GM12878 (cell line): ENCODE measurements around the gene MAPK8IP1. TPM values are rescaled to one million over a fixed set of nuclear protein-coding genes. Genes with fewer than 3 reads are reported as not detected.

Experiments
- ATAC-seq: fragments of 200-7000 bp; cut with Tn5 transposase; 3 replicates; pipeline ENCODE4 v1.9.1; 2020; ENCODE audit warnings: mild to moderate bottlenecking, moderate library complexity
- BruUV-seq: library from RNA; stranded (reverse); fragments of 400-500 nt; replicated peaks from 2 replicates; lab custom pipeline; 2021; lab: Mats Ljungman, UMichigan
- CTCF ChIA-PET: fragments of 300-600 bp; sonication (Branson Sonifier 250); formaldehyde crosslinking; extraction: SDS; loops from one replicate; lab custom pipeline; 2021; ENCODE audit warnings: inconsistent platforms; lab: Yijun Ruan, JAX
- POLR2A ChIA-PET: fragments of 350-600 bp; formaldehyde crosslinking; extraction: SDS; loops from one replicate; lab custom pipeline; 2021; ENCODE audit warnings: inconsistent platforms; lab: Charles Lee
- RAD21 ChIA-PET: fragments of 300-600 bp; sonication (Branson Sonifier 250); formaldehyde crosslinking; loops from one replicate; lab custom pipeline; 2023; ENCODE audit warnings: antibody characterized with exemption; ENCODE audit not compliant: unreplicated experiment; lab: Charles Lee
- SMC1A ChIA-PET: fragments of 300-600 bp; sonication (Branson Sonifier 250); formaldehyde crosslinking; loops from one replicate; lab custom pipeline; 2023; ENCODE audit not compliant: unreplicated experiment, uncharacterized antibody; lab: Charles Lee
- DNase-seq: peaks from one replicate; pipeline ENCODE4 v3.0.0-alpha.2; 2011; ENCODE audit warnings: low read depth, low spot score
- FAIRE-seq: peaks from 3 replicates; lab custom pipeline; 2011; peaks lifted over from hg19 to GRCh38; lab: Jason Lieb, UNC
- H2AFZ ChIP-seq: 2 replicates; pipeline ENCODE4 v1.6.0; 2011; ENCODE audit warnings: low read depth, low read length, control low read depth; ENCODE audit not compliant: control insufficient read depth
- H3K27ac ChIP-seq: 2 replicates; pipeline ENCODE4 v1.5.1; 2011; ENCODE audit warnings: control low read depth; ENCODE audit not compliant: control insufficient read depth, insufficient read depth
- H3K27me3 ChIP-seq, 2 experiments: replicated peaks in 1 of 2; 2 replicates each; pipeline versions ENCODE4 v1.6.0 to v1.6.1; 2011; ENCODE audit warnings: low read length in 1 of 2; ENCODE audit not compliant: control insufficient read depth in 2 of 2, insufficient read depth in 2 of 2
- H3K36me3 ChIP-seq, 2 experiments: 2 replicates each; pipeline ENCODE4 v1.5.1; 2011; ENCODE audit warnings: low read length in 1 of 2; ENCODE audit not compliant: control insufficient read depth in 2 of 2, insufficient read depth in 2 of 2
- H3K4me1 ChIP-seq: 2 replicates; pipeline ENCODE4 v1.6.1; 2011; ENCODE audit warnings: mild to moderate bottlenecking, low read length, moderate library complexity, mixed read lengths; ENCODE audit not compliant: control insufficient read depth, insufficient read depth
- H3K4me2 ChIP-seq: 2 replicates; pipeline ENCODE4 v1.6.0; 2011; ENCODE audit warnings: control low read depth; ENCODE audit not compliant: control insufficient read depth, insufficient read depth
- H3K4me3 ChIP-seq: fragments of 200-600 bp; sonication (generic); 2 replicates; pipeline ENCODE4 v1.5.1; 2016
- H3K79me2 ChIP-seq: 2 replicates; pipeline ENCODE4 v1.6.0; 2011; ENCODE audit warnings: low read length; ENCODE audit not compliant: control insufficient read depth, insufficient read depth
- H3K9ac ChIP-seq: 2 replicates; pipeline ENCODE4 v1.8.0; 2011; ENCODE audit warnings: low read length, control low read depth, mixed read lengths; ENCODE audit not compliant: control insufficient read depth, insufficient read depth
- H3K9me3 ChIP-seq: replicated peaks from 3 replicates; pipeline ENCODE4 v1.5.1; 2011; ENCODE audit warnings: mild to moderate bottlenecking, low read length; ENCODE audit not compliant: control insufficient read depth, insufficient read depth
- H4K20me1 ChIP-seq: 2 replicates; pipeline ENCODE4 v1.6.0; 2011; ENCODE audit not compliant: control insufficient read depth, insufficient read depth
- BHLHE40 ChIP-seq, 2 experiments: fragments of 450-650 bp in 1 of 2; IDR thresholded peaks; 2 replicates each; pipeline ENCODE4 v1.6.1; 2011 to 2017; ENCODE audit warnings: low read depth in 2 of 2, borderline replicate concordance in 1 of 2, improper control_type of control experiment in 1 of 2, low read length in 1 of 2, mild to moderate bottlenecking in 1 of 2
- BRCA1 ChIP-seq: IDR thresholded peaks from 2 replicates; pipeline ENCODE4 v1.6.1; 2011; ENCODE audit warnings: low read depth, low read length, improper control_type of control experiment
- CHD4 ChIP-seq: fragments of 200-600 bp; sonication (generic); IDR thresholded peaks from 2 replicates; pipeline ENCODE4 v1.6.1; 2016; ENCODE audit warnings: mild to moderate bottlenecking
- HDAC2 ChIP-seq: fragments of 200-600 bp; sonication (generic); IDR thresholded peaks from 2 replicates; pipeline ENCODE4 v1.6.1; 2017
- HDGF ChIP-seq: fragments of 450-650 bp; IDR thresholded peaks from 2 replicates; pipeline ENCODE4 v1.6.1; 2016; ENCODE audit warnings: antibody characterized with exemption
- IKZF2 ChIP-seq, 2 experiments: fragments of 450-650 bp; IDR thresholded peaks; 2 replicates each; pipeline ENCODE4 v1.6.1; 2017; ENCODE audit warnings: mild to moderate bottlenecking in 2 of 2, moderate library complexity in 2 of 2
- JUNB ChIP-seq: IDR thresholded peaks from 2 replicates; pipeline ENCODE4 v1.6.1; 2016; ENCODE audit warnings: antibody characterized with exemption, mild to moderate bottlenecking
- NR2C2 ChIP-seq: IDR thresholded peaks from 2 replicates; pipeline ENCODE4 v1.6.1; 2011; ENCODE audit warnings: borderline replicate concordance, low read depth; ENCODE audit not compliant: control insufficient read depth, insufficient read length
- SMC3 ChIP-seq: IDR thresholded peaks from 2 replicates; pipeline ENCODE4 v1.6.1; 2011; ENCODE audit warnings: low read length, improper control_type of control experiment, borderline replicate concordance
- TARDBP ChIP-seq: IDR thresholded peaks from 2 replicates; pipeline ENCODE4 v1.6.1; 2016; ENCODE audit warnings: borderline replicate concordance
- ZNF24 ChIP-seq: fragments of 450-650 bp; IDR thresholded peaks from 2 replicates; pipeline ENCODE4 v1.6.1; 2017; ENCODE audit warnings: antibody characterized with exemption, mild to moderate bottlenecking
- WGBS: methylation state at CpG from one replicate; pipeline ENCODE4 v1.1.6; 2016; ENCODE audit warnings: low lambda C conversion rate; ENCODE audit not compliant: insufficient replicate concordance, insufficient coverage; ENCODE audit errors: missing lambda C conversion rate; 5-methylcytosine and 5-hydroxymethylcytosine counted together
- in situ Hi-C: fragments of 300-500 bp; cut with MboI; formaldehyde crosslinking; loops from 9 replicates; pipeline ENCODE4 v1.14.3; 2018; ENCODE audit warnings: mixed read lengths
- intact Hi-C: fragments of 100-400 bp; cut with micrococcal nuclease; formaldehyde crosslinking; loops from one replicate; pipeline ENCODE4 v1.14.2; 2022; ENCODE audit not compliant: unreplicated experiment
- polyA plus RNA-seq, 11 experiments: library from polyadenylated mRNA; depleted of rRNA in 4 of 11; unstranded in 6 of 11; stranded (reverse) in 5 of 11; fragments of >200 nt; fragmentation: Nextera tagmentation in 4 of 11; fragmentation: Illumina TruSeq in 1 of 11; extraction: Ambion mirVana in 4 of 11; extraction: Trizol in 1 of 11; gene quantifications; 1 replicate in 1 of 11; 2 replicates in 10 of 11; pipeline versions ENCODE4 v1.2.1 to v1.2.3, GENCODE V29; 2011 to 2016; ENCODE audit warnings: inconsistent platforms in 2 of 11, missing spikeins in 2 of 11, low read depth in 1 of 11
- total RNA-seq, 4 experiments: library from RNA; depleted of rRNA in 3 of 4; stranded (reverse); fragments of >200 nt in 3 of 4; fragmentation: Illumina TruSeq in 1 of 4; extraction: Trizol in 1 of 4; gene quantifications; 2 replicates each; pipeline versions ENCODE4 v1.2.1 to v1.2.3, GENCODE V29; 2013 to 2021
- TF ChIP-seq, protein P1 (sequence below): fragments of 450-650 bp; formaldehyde crosslinking; IDR thresholded peaks from 2 replicates; pipeline ENCODE4 v1.5.0; 2022; ENCODE audit warnings: mild to moderate bottlenecking, missing genetic modification characterization

MAPK8IP1 gene
- total and polyA plus RNA-seq, 10 of the 15 experiments (the other 5 are each of a cell fraction or from before 2014, with no cell fraction given) = 0.04 to 0.44 (median 0.11) TPM; not detected in 2

DNA sequence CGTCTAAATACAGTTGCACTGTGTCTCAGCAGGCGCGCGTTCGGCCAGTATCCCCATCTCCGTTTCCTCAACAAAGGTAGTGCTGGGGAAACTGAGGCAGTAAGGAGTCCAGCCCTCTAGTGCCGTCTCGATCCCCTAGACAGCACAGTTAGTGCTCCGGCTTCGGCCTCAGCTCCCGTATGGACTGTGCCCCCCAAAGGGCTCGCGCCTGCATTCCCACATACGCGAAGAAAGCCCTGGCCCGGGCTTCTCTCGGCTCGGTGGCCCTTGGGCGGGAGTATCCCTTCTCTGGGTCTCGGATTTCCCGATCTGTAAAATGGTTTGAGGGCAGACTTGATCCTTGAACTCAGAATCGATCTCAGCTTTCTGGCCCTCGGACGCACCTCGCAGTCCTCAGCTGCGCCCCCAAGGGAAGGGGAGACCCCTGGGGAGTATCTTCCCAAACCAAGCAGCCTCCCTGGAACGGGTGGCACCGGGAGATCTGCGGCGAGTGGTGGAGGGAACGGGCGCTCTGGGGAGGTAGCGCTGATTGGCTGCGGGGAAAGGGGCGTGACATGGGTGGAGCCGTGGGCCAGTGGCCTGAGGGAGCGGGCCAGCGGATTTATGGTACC lies 33.0 kb downstream of the MAPK8IP1 start (continued):
- TF ChIP-seq NR2C2 = no peak
- TF ChIP-seq CHD4 = no peak
- TF ChIP-seq ZNF24 = no peak
- TF ChIP-seq TARDBP = no peak

DNA sequence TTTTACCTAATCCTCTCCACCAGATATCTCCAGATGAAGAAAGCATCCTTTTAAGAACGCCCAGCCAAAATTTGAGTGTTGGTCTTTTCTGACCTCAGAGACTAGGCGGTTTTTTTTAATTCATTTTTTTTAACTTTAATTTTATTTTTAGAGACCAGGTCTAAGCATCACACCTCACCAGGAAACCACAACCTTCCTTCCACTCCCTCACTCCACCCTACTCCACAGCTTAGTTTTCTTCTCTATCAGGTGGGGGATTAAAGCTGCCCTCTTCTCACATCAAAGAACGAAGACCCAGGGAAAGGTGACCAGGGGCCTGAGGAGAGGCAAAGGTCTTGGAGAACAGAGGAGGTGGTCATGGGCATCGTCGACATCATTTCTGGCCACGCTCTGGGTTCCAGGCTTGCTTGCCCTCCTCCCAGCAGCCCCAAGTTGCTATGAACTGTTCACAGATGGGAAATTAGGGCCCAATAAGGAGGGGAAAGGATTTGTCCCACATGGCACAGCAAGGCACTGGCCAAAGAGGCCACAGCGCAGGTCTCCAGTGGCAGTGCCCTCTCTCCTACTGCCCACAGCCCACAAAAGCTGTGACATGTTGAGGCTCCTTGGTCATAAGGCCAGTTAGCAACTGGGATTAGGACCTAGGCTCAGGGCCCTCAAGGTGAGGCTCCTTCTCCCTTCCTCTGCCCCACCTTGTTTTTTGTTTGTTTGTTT lies 33.7 kb downstream of the MAPK8IP1 start:
- no peak for ATAC-seq
- in situ Hi-C loops = no loop called here
- 28% methylated on average over 7 of the region's 7 CpGs for WGBS
- H3K36me3 ChIP-seq = peaks cover 4 to 13% of the 10 kb centered on the region in 2 experiments
- no peak overlapping the region for H3K9ac ChIP-seq
- no peaks in the 10 kb centered on the region; the same call in 2 of the 3 replicates for H3K9me3 ChIP-seq
- H4K20me1 ChIP-seq = no peaks in the 10 kb centered on the region
- H3K4me2 ChIP-seq = peak overlapping the region; percentile 100
- SMC1A ChIA-PET = interaction anchor here (1.6 to 2.8 kb wide), 4 partner anchors 11 to 85 kb away, joined by 3 to 31 read pairs (median 12); partner anchors contain the start of gene CRY2
- CTCF ChIA-PET = interaction anchor here (0.6 to 2.4 kb wide), 5 partner anchors 11 to 675 kb away, joined by 3 to 12 read pairs (median 5); no protein-coding TSS in a partner anchor
- no peak overlapping the region for H3K27ac ChIP-seq
- peak overlapping the region; percentile 98 for H2AFZ ChIP-seq
- H3K79me2 ChIP-seq = peaks cover 16% of the 10 kb centered on the region
- intact Hi-C loops = loop anchor here (1.0 kb wide), 1 partner anchor 11 kb away; no protein-coding TSS in a partner anchor
- no peak for FAIRE-seq
- RAD21 ChIA-PET = interaction anchor here (1.3 to 2.8 kb wide), 3 partner anchors 11 to 87 kb away, joined by 4 to 29 read pairs (median 10); no protein-coding TSS in a partner anchor
- no peak overlapping the region; the same call in 1 of the 2 replicates for H3K4me3 ChIP-seq
- H3K27me3 ChIP-seq = peaks cover 6 to 13% of the 10 kb centered on the region in 2 experiments; a peak in 3 of 4 replicates
- POLR2A ChIA-PET = interaction anchor here (1.0 to 2.6 kb wide), 6 partner anchors 8 to 110 kb away, joined by 3 to 27 read pairs (median 6); partner anchors contain the start of gene CRY2
- H3K4me1 ChIP-seq = peaks cover 18% of the 10 kb centered on the region
- no peak for TF ChIP-seq HDGF
- TF ChIP-seq JUNB = no peak
- TF ChIP-seq BRCA1 = no peak
- no peak for TF ChIP-seq BHLHE40 (IDR thresholded peaks at IDR 0.05; ENCODE audit: borderline replicate concordance in 1 of 2, low read depth in 2 of 2, low read length in 1 of 2)
- no peak for TF ChIP-seq SMC3
- no peak for TF ChIP-seq HDAC2
- no peak for TF ChIP-seq IKZF2 (IDR thresholded peaks at IDR 0.05)
- TF ChIP-seq, protein P1, sequence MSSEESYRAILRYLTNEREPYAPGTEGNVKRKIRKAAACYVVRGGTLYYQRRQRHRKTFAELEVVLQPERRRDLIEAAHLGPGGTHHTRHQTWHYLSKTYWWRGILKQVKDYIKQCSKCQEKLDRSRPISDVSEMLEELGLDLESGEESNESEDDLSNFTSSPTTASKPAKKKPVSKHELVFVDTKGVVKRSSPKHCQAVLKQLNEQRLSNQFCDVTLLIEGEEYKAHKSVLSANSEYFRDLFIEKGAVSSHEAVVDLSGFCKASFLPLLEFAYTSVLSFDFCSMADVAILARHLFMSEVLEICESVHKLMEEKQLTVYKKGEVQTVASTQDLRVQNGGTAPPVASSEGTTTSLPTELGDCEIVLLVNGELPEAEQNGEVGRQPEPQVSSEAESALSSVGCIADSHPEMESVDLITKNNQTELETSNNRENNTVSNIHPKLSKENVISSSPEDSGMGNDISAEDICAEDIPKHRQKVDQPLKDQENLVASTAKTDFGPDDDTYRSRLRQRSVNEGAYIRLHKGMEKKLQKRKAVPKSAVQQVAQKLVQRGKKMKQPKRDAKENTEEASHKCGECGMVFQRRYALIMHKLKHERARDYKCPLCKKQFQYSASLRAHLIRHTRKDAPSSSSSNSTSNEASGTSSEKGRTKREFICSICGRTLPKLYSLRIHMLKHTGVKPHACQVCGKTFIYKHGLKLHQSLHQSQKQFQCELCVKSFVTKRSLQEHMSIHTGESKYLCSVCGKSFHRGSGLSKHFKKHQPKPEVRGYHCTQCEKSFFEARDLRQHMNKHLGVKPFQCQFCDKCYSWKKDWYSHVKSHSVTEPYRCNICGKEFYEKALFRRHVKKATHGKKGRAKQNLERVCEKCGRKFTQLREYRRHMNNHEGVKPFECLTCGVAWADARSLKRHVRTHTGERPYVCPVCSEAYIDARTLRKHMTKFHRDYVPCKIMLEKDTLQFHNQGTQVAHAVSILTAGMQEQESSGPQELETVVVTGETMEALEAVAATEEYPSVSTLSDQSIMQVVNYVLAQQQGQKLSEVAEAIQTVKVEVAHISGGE (CRISPR knock-in tag) = no peak
- no peak for DNase-seq
- no TSS peak for BruUV-seq
